H1 (cell line): Measurements from ENCODE around the gene SPHKAP. TPM values are rescaled to one million over a fixed set of nuclear protein-coding genes. Genes with fewer than 3 reads are reported as not detected.

Source experiments
- CTCF ChIA-PET: fragments of 300-600 bp; sonication (Branson Sonifier 250); formaldehyde crosslinking; loops from one replicate; lab custom pipeline; 2021; ENCODE audit not compliant: partially characterized antibody; lab: Charles Lee
- POLR2A ChIA-PET: fragments of 300-600 bp; sonication (Branson Sonifier 250); formaldehyde crosslinking; loops from one replicate; lab custom pipeline; 2021; ENCODE audit warnings: inconsistent platforms; ENCODE audit not compliant: partially characterized antibody; lab: Charles Lee
- DNase-seq, 2 experiments: peaks; one replicate each; pipeline versions ENCODE4 v3.0.0 to v3.0.0-alpha.2; 2010 to 2022; ENCODE audit warnings: low spot score in 2 of 2, low read depth in 1 of 2, mixed read lengths in 1 of 2
- FAIRE-seq: peaks from 2 replicates; lab custom pipeline; 2011; peaks lifted over from hg19 to GRCh38; lab: Jason Lieb, UNC
- H2AFZ ChIP-seq: 2 replicates; pipeline ENCODE4 v1.8.1; 2012; ENCODE audit warnings: low read length, inconsistent platforms
- H2AK5ac ChIP-seq: 2 replicates; pipeline ENCODE4 v1.6.1; 2013; ENCODE audit warnings: low read depth, low read length
- H2BK120ac ChIP-seq: replicated peaks from 2 replicates; pipeline ENCODE3; 2013; ENCODE audit warnings: low read depth, low read length, inconsistent platforms
- H2BK12ac ChIP-seq: 2 replicates; pipeline ENCODE4 v1.6.1; 2013; ENCODE audit warnings: low read depth, low read length
- H2BK15ac ChIP-seq: 2 replicates; pipeline ENCODE4 v1.6.1; 2013; ENCODE audit warnings: low read length
- H2BK20ac ChIP-seq: 2 replicates; pipeline ENCODE4 v1.6.1; 2013; ENCODE audit warnings: low read length
- H2BK5ac ChIP-seq: 2 replicates; pipeline ENCODE4 v1.6.1; 2013; ENCODE audit warnings: low read depth, low read length
- H3K14ac ChIP-seq: 2 replicates; pipeline ENCODE4 v1.6.1; 2013; ENCODE audit warnings: inconsistent platforms; ENCODE audit not compliant: insufficient read length
- H3K18ac ChIP-seq: 2 replicates; pipeline ENCODE4 v1.6.1; 2013; ENCODE audit warnings: low read length; ENCODE audit errors: extremely low read depth
- H3K23ac ChIP-seq: 2 replicates; pipeline ENCODE4 v1.6.1; 2013; ENCODE audit warnings: inconsistent platforms; ENCODE audit not compliant: insufficient read length
- H3K23me2 ChIP-seq: 2 replicates; pipeline ENCODE4 v1.6.1; 2013; ENCODE audit warnings: low read depth, low read length
- H3K27ac ChIP-seq: 2 replicates; pipeline ENCODE4 v1.6.1; 2011; ENCODE audit warnings: low read depth, low read length, inconsistent platforms
- H3K27me3 ChIP-seq, 4 experiments: replicated peaks in 1 of 4; 1 replicate in 1 of 4; 2 replicates in 3 of 4; pipeline versions ENCODE4 v1.6.1 to v1.8.1; 2011 to 2013; ENCODE audit warnings: low read length in 3 of 4, mild to moderate bottlenecking in 3 of 4, inconsistent platforms in 2 of 4, mixed read lengths in 2 of 4, moderate library complexity in 1 of 4; ENCODE audit not compliant: control insufficient read depth in 3 of 4, insufficient read depth in 3 of 4; ENCODE audit errors: extremely low read depth in 1 of 4
- H3K36me3 ChIP-seq, 4 experiments: 2 replicates each; pipeline versions ENCODE4 v1.6.1 to v1.8.1; 2011 to 2013; ENCODE audit warnings: mild to moderate bottlenecking in 4 of 4, low read length in 3 of 4, moderate library complexity in 2 of 4, control low read depth in 1 of 4, inconsistent platforms in 1 of 4; ENCODE audit not compliant: insufficient read depth in 4 of 4, control insufficient read depth in 2 of 4
- H3K4ac ChIP-seq: replicated peaks from 2 replicates; pipeline ENCODE3; 2013; ENCODE audit warnings: low read length, low read depth, mixed read lengths, inconsistent platforms; ENCODE audit not compliant: insufficient read length
- H3K4me1 ChIP-seq, 4 experiments: replicated peaks in 1 of 4; 1 replicate in 1 of 4; 2 replicates in 3 of 4; pipeline versions ENCODE4 v1.6.1 to v1.8.1; 2011 to 2013; ENCODE audit warnings: low read length in 3 of 4, inconsistent platforms in 2 of 4, mixed read lengths in 1 of 4; ENCODE audit not compliant: insufficient read depth in 4 of 4, control insufficient read depth in 3 of 4
- H3K4me2 ChIP-seq, 2 experiments: 2 replicates each; pipeline versions ENCODE4 v1.6.1 to v1.8.1; 2011 to 2013; ENCODE audit warnings: low read depth in 2 of 2, low read length in 2 of 2, control low read depth in 1 of 2, inconsistent platforms in 1 of 2, mild to moderate bottlenecking in 1 of 2; ENCODE audit not compliant: insufficient read depth in 1 of 2
- H3K4me3 ChIP-seq, 4 experiments: fragments of 200-600, 300-600 bp in 1 of 4; sonication (generic), shearing (Covaris generic), sonication (Bioruptor Twin) in 1 of 4; 2 replicates each; pipeline versions ENCODE4 v1.5.1 to v1.8.1; 2011 to 2016; ENCODE audit warnings: low read length in 4 of 4, low read depth in 3 of 4, control low read depth in 2 of 4, inconsistent platforms in 2 of 4, mild to moderate bottlenecking in 2 of 4, mixed read lengths in 1 of 4, moderate library complexity in 1 of 4; ENCODE audit not compliant: insufficient read depth in 2 of 4; ENCODE audit errors: extremely low read depth in 1 of 4
- H3K56ac ChIP-seq: replicated peaks from 2 replicates; pipeline ENCODE3; 2013; ENCODE audit warnings: low read depth, mild to moderate bottlenecking, mixed read lengths, low read length, inconsistent platforms; ENCODE audit not compliant: insufficient read length
- H3K79me1 ChIP-seq: 2 replicates; pipeline ENCODE4 v1.6.1; 2013; ENCODE audit warnings: low read depth, low read length, control low read depth
- H3K79me2 ChIP-seq, 2 experiments: 2 replicates each; pipeline versions ENCODE4 v1.6.1 to v1.8.1; 2012 to 2013; ENCODE audit warnings: low read length in 2 of 2, mild to moderate bottlenecking in 2 of 2, inconsistent platforms in 1 of 2; ENCODE audit not compliant: insufficient read depth in 2 of 2, control insufficient read depth in 1 of 2
- H3K9ac ChIP-seq, 4 experiments: replicated peaks in 1 of 4; 1 replicate in 1 of 4; 2 replicates in 3 of 4; pipeline versions ENCODE4 v1.6.1 to v1.8.1; 2011 to 2013; ENCODE audit warnings: low read depth in 3 of 4, low read length in 3 of 4, control low read depth in 2 of 4, mild to moderate bottlenecking in 2 of 4, moderate library complexity in 2 of 4, inconsistent platforms in 1 of 4; ENCODE audit errors: extremely low read depth in 1 of 4
- H3K9me3 ChIP-seq, 2 experiments: 2 replicates each; pipeline versions ENCODE4 v1.6.1 to v1.8.1; 2012 to 2013; ENCODE audit warnings: mild to moderate bottlenecking in 2 of 2, moderate library complexity in 2 of 2, control low read depth in 1 of 2, inconsistent platforms in 1 of 2, low read depth in 1 of 2, low read length in 1 of 2, mixed read lengths in 1 of 2; ENCODE audit not compliant: insufficient read depth in 2 of 2
- H4K20me1 ChIP-seq, 2 experiments: replicated peaks in 1 of 2; 2 replicates each; pipeline versions ENCODE3 to v1.8.1; 2011 to 2013; ENCODE audit warnings: inconsistent platforms in 2 of 2, low read length in 2 of 2, mild to moderate bottlenecking in 1 of 2; ENCODE audit not compliant: insufficient read depth in 2 of 2, control insufficient read depth in 1 of 2
- H4K5ac ChIP-seq: 2 replicates; pipeline ENCODE4 v1.6.1; 2013; ENCODE audit warnings: low read length, low read depth, mixed read lengths, inconsistent platforms; ENCODE audit not compliant: insufficient read length
- H4K8ac ChIP-seq: 2 replicates; pipeline ENCODE4 v1.8.0; 2013; ENCODE audit warnings: mild to moderate bottlenecking, moderate library complexity, low read length, inconsistent platforms; ENCODE audit not compliant: insufficient read depth; ENCODE audit errors: extremely low read depth
- H4K91ac ChIP-seq: replicated peaks from 2 replicates; pipeline ENCODE3; 2013; ENCODE audit warnings: low read length, mixed read lengths, inconsistent platforms; ENCODE audit not compliant: insufficient read length
- CBX8 ChIP-seq: fragments of 300-800, 300-1000 bp; sonication (generic); IDR thresholded peaks from 2 replicates; pipeline ENCODE4 v1.7.1; 2016; ENCODE audit warnings: low read depth, low read length, borderline replicate concordance
- EGR1 ChIP-seq: IDR thresholded peaks from 2 replicates; pipeline ENCODE4 v1.6.1; 2011; ENCODE audit warnings: low read depth, low read length, borderline replicate concordance
- KDM4A ChIP-seq: IDR thresholded peaks from one replicate; pipeline ENCODE4 v1.7.1; 2012; ENCODE audit warnings: low read depth, mild to moderate bottlenecking, moderate library complexity, low read length, inconsistent platforms; ENCODE audit not compliant: severe bottlenecking
- KDM5A ChIP-seq: fragments of 200-600 bp; IDR thresholded peaks from 2 replicates; pipeline ENCODE4 v1.7.1; 2012; ENCODE audit warnings: mild to moderate bottlenecking, low read length, inconsistent platforms, mixed read lengths
- SP2 ChIP-seq: IDR thresholded peaks from 2 replicates; pipeline ENCODE4 v1.6.1; 2012; ENCODE audit warnings: mild to moderate bottlenecking, low read length, inconsistent platforms
- SUZ12 ChIP-seq: fragments of 200-600 bp; sonication (generic); IDR thresholded peaks from 2 replicates; pipeline ENCODE4 v1.6.1; 2012; ENCODE audit warnings: mild to moderate bottlenecking, inconsistent platforms, low read length, moderate library complexity, mixed read lengths
- WGBS, 2 experiments: shearing (Covaris generic) in 1 of 2; methylation state at CpG; one replicate each; pipeline versions ENCODE4 v1.1.6 to v1.1.7; 2013 to 2015; ENCODE audit warnings: low lambda C conversion rate in 2 of 2, mixed read lengths in 2 of 2, inconsistent platforms in 1 of 2, low coverage in 1 of 2, missing lambda C conversion rate in 1 of 2; ENCODE audit not compliant: insufficient replicate concordance in 2 of 2, insufficient coverage in 1 of 2, insufficient read length in 1 of 2; ENCODE audit errors: extremely low coverage in 1 of 2, missing lambda C conversion rate in 1 of 2; 5-methylcytosine and 5-hydroxymethylcytosine counted together
- polyA plus RNA-seq, 7 experiments: library from polyadenylated mRNA; depleted of rRNA in 3 of 7; stranded (reverse) in 5 of 7; unstranded in 2 of 7; fragments of >200 nt in 5 of 7; fragments of 200-250 nt in 2 of 7; gene quantifications; 1 replicate in 5 of 7; 2 replicates in 1 of 7; 4 replicates in 1 of 7; pipeline versions ENCODE4 v1.2.1 to v1.2.3, GENCODE V29; 2011 to 2013; ENCODE audit warnings: missing spikeins in 2 of 7, mixed read lengths in 2 of 7
- total RNA-seq: library from RNA; stranded (reverse); fragmentation: NEBNext Ultra II Directional; extraction: Animal tissue kit (Norgen Biotek cat#: 25700); gene quantifications from 2 replicates; pipeline ENCODE4 v1.2.1, GENCODE V29; 2021
- TF ChIP-seq, protein P1 (sequence below), 3 experiments: IDR thresholded peaks; 1 replicate in 2 of 3; 2 replicates in 1 of 3; pipeline versions ENCODE4 v1.5.1 to v1.6.1; 2011; ENCODE audit warnings: low read length in 3 of 3, mild to moderate bottlenecking in 3 of 3, inconsistent platforms in 2 of 3, low read depth in 1 of 3, moderate library complexity in 1 of 3; ENCODE audit not compliant: insufficient read depth in 1 of 3; ENCODE audit errors: control extremely low read depth in 1 of 3

SPHKAP gene
- total and polyA plus RNA-seq, 2 of the 8 experiments (the other 6 are each of a cell fraction or from before 2014, with no cell fraction given), result 0.02 TPM; not detected in 1

DNA sequence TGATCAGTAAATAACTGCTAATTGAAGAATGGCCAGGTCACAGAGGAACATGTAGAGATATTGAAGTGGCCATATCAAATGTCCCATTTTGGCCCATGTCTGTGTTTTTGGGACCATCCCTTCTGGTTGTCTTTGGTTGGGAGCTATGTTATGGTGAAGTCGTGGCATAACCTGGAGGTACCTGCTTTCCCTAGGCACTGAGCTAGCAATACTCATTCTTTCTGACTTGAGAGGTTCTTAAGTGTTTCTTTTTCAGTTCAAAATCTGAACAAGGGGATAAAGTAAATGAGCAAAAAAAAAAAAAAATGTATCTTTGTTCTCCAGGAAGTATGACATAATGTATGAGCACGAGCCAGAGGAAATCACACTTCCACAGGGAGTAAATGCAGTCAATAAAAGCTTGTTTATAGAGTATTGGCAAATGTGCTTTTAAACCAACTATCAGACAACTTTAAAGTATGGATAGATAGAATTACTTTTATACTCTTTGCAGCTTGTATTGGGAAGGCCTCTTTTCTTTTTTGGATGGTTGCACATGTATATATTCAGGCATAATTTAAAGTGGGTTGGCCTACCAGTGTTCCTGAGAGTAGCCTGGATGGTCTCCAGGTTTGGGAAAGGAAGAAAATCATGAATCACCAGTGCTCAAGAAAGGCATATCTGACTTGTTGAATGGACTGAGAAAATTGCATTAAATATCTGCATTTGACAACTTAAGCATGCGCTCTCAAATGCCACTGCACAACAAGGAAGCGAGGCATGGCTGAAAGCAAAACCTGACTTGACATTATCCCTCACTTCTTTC is 125.0 kb downstream of the SPHKAP start:
- H2BK15ac ChIP-seq, result no peak overlapping the region
- H3K14ac ChIP-seq, result no peak overlapping the region
- no peak overlapping the region for H3K56ac ChIP-seq
- no peak overlapping the region for H3K4me3 ChIP-seq
- H3K79me2 ChIP-seq, result no peaks in the 10 kb centered on the region
- no peak overlapping the region for H2BK5ac ChIP-seq
- H3K36me3 ChIP-seq, result no peaks in the 10 kb centered on the region
- H3K4me1 ChIP-seq, result no peaks in the 10 kb centered on the region
- TF ChIP-seq SUZ12 (no peak), SP2 (no peak), EGR1 (no peak), CBX8 (no peak), KDM5A (no peak), KDM4A (no peak)
- TF ChIP-seq, protein P1, sequence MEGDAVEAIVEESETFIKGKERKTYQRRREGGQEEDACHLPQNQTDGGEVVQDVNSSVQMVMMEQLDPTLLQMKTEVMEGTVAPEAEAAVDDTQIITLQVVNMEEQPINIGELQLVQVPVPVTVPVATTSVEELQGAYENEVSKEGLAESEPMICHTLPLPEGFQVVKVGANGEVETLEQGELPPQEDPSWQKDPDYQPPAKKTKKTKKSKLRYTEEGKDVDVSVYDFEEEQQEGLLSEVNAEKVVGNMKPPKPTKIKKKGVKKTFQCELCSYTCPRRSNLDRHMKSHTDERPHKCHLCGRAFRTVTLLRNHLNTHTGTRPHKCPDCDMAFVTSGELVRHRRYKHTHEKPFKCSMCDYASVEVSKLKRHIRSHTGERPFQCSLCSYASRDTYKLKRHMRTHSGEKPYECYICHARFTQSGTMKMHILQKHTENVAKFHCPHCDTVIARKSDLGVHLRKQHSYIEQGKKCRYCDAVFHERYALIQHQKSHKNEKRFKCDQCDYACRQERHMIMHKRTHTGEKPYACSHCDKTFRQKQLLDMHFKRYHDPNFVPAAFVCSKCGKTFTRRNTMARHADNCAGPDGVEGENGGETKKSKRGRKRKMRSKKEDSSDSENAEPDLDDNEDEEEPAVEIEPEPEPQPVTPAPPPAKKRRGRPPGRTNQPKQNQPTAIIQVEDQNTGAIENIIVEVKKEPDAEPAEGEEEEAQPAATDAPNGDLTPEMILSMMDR (IDR thresholded peaks at IDR 0.05; ENCODE audit: control extremely low read depth in 1 of 3, insufficient read depth in 1 of 3, low read depth in 1 of 3, low read length in 3 of 3), result no peak
- TF ChIP-seq, all 59 proteins: peak for 0
- H4K20me1 ChIP-seq, result no peaks in the 10 kb centered on the region
- no peaks in the 10 kb centered on the region for H3K23me2 ChIP-seq
- no peak overlapping the region for H3K9ac ChIP-seq
- H4K8ac ChIP-seq, result no peak overlapping the region
- H4K5ac ChIP-seq, result no peak overlapping the region
- CTCF ChIA-PET, result interaction anchor here (1.0 kb wide), 2 partner anchors 113 to 632 kb away, joined by 3 read pairs; no protein-coding TSS in a partner anchor
- no peak overlapping the region for H3K4ac ChIP-seq
- H4K91ac ChIP-seq, result no peak overlapping the region
- no peak overlapping the region for H3K27ac ChIP-seq
- 90% methylated on average over 4 of the region's 4 CpGs; no CpG with 5 or more reads in 1 of the 2 experiments for WGBS, 2 experiments
- H3K9me3 ChIP-seq, result no peaks in the 10 kb centered on the region
- no peak overlapping the region for H3K23ac ChIP-seq
- no peak overlapping the region for H3K4me2 ChIP-seq
- H2BK20ac ChIP-seq, result no peak overlapping the region
- H2BK120ac ChIP-seq, result no peak overlapping the region
- POLR2A ChIA-PET, result interaction anchor here (0.6 kb wide), 1 partner anchor 322 kb away, joined by 4 read pairs; no protein-coding TSS in a partner anchor
- no peak overlapping the region for H2AK5ac ChIP-seq
- no peak overlapping the region for H2AFZ ChIP-seq
- H3K79me1 ChIP-seq, result no peaks in the 10 kb centered on the region
- H2BK12ac ChIP-seq, result no peak overlapping the region
- no peak overlapping the region for H3K18ac ChIP-seq
- H3K27me3 ChIP-seq, result no peaks in the 10 kb centered on the region
- no peak for FAIRE-seq
- no peak for DNase-seq
